GM12878 (cell line): ENCODE measurements around the gene PTPRM. TPM values are rescaled to one million over a fixed set of nuclear protein-coding genes. Genes with fewer than 3 reads are reported as not detected.

Experiments
- ATAC-seq: fragments of 200-7000 bp; cut with Tn5 transposase; 3 replicates; pipeline ENCODE4 v1.9.1; 2020; ENCODE audit warnings: mild to moderate bottlenecking, moderate library complexity
- BruUV-seq: library from RNA; stranded (reverse); fragments of 400-500 nt; replicated peaks from 2 replicates; lab custom pipeline; 2021; lab: Mats Ljungman, UMichigan
- CTCF ChIA-PET: fragments of 300-600 bp; sonication (Branson Sonifier 250); formaldehyde crosslinking; extraction: SDS; loops from one replicate; lab custom pipeline; 2021; ENCODE audit warnings: inconsistent platforms; lab: Yijun Ruan, JAX
- POLR2A ChIA-PET: fragments of 350-600 bp; formaldehyde crosslinking; extraction: SDS; loops from one replicate; lab custom pipeline; 2021; ENCODE audit warnings: inconsistent platforms; lab: Charles Lee
- RAD21 ChIA-PET: fragments of 300-600 bp; sonication (Branson Sonifier 250); formaldehyde crosslinking; loops from one replicate; lab custom pipeline; 2023; ENCODE audit warnings: antibody characterized with exemption; ENCODE audit not compliant: unreplicated experiment; lab: Charles Lee
- SMC1A ChIA-PET: fragments of 300-600 bp; sonication (Branson Sonifier 250); formaldehyde crosslinking; loops from one replicate; lab custom pipeline; 2023; ENCODE audit not compliant: unreplicated experiment, uncharacterized antibody; lab: Charles Lee
- DNase-seq: peaks from one replicate; pipeline ENCODE4 v3.0.0-alpha.2; 2011; ENCODE audit warnings: low read depth, low spot score
- FAIRE-seq: peaks from 3 replicates; lab custom pipeline; 2011; peaks lifted over from hg19 to GRCh38; lab: Jason Lieb, UNC
- H2AFZ ChIP-seq: 2 replicates; pipeline ENCODE4 v1.6.0; 2011; ENCODE audit warnings: low read depth, low read length, control low read depth; ENCODE audit not compliant: control insufficient read depth
- H3K27ac ChIP-seq: 2 replicates; pipeline ENCODE4 v1.5.1; 2011; ENCODE audit warnings: control low read depth; ENCODE audit not compliant: control insufficient read depth, insufficient read depth
- H3K27me3 ChIP-seq, 2 experiments: replicated peaks in 1 of 2; 2 replicates each; pipeline versions ENCODE4 v1.6.0 to v1.6.1; 2011; ENCODE audit warnings: low read length in 1 of 2; ENCODE audit not compliant: control insufficient read depth in 2 of 2, insufficient read depth in 2 of 2
- H3K36me3 ChIP-seq, 2 experiments: 2 replicates each; pipeline ENCODE4 v1.5.1; 2011; ENCODE audit warnings: low read length in 1 of 2; ENCODE audit not compliant: control insufficient read depth in 2 of 2, insufficient read depth in 2 of 2
- H3K4me1 ChIP-seq: 2 replicates; pipeline ENCODE4 v1.6.1; 2011; ENCODE audit warnings: mild to moderate bottlenecking, low read length, moderate library complexity, mixed read lengths; ENCODE audit not compliant: control insufficient read depth, insufficient read depth
- H3K4me2 ChIP-seq: 2 replicates; pipeline ENCODE4 v1.6.0; 2011; ENCODE audit warnings: control low read depth; ENCODE audit not compliant: control insufficient read depth, insufficient read depth
- H3K4me3 ChIP-seq: fragments of 200-600 bp; sonication (generic); 2 replicates; pipeline ENCODE4 v1.5.1; 2016
- H3K79me2 ChIP-seq: 2 replicates; pipeline ENCODE4 v1.6.0; 2011; ENCODE audit warnings: low read length; ENCODE audit not compliant: control insufficient read depth, insufficient read depth
- H3K9ac ChIP-seq: 2 replicates; pipeline ENCODE4 v1.8.0; 2011; ENCODE audit warnings: low read length, control low read depth, mixed read lengths; ENCODE audit not compliant: control insufficient read depth, insufficient read depth
- H3K9me3 ChIP-seq: replicated peaks from 3 replicates; pipeline ENCODE4 v1.5.1; 2011; ENCODE audit warnings: mild to moderate bottlenecking, low read length; ENCODE audit not compliant: control insufficient read depth, insufficient read depth
- H4K20me1 ChIP-seq: 2 replicates; pipeline ENCODE4 v1.6.0; 2011; ENCODE audit not compliant: control insufficient read depth, insufficient read depth
- ASH2L ChIP-seq: fragments of 300-600, 200-600 bp; sonication (generic); IDR thresholded peaks from 2 replicates; pipeline ENCODE4 v1.6.1; 2017; ENCODE audit warnings: low read depth, mild to moderate bottlenecking, borderline replicate concordance
- CREM ChIP-seq: IDR thresholded peaks from 2 replicates; pipeline ENCODE4 v1.6.1; 2014; ENCODE audit warnings: antibody characterized with exemption, low read depth
- ESRRA ChIP-seq: IDR thresholded peaks from 2 replicates; pipeline ENCODE4 v1.6.1; 2012; ENCODE audit warnings: mild to moderate bottlenecking, low read length, improper control_type of control experiment
- FOXM1 ChIP-seq: IDR thresholded peaks from 2 replicates; pipeline ENCODE4 v1.6.1; 2012; ENCODE audit warnings: low read depth, mild to moderate bottlenecking, inconsistent platforms, low read length, moderate library complexity
- IRF4 ChIP-seq: IDR thresholded peaks from 2 replicates; pipeline ENCODE4 v1.6.1; 2011; ENCODE audit warnings: low read depth, low read length
- MXI1 ChIP-seq: fragments of 150-350 bp; IDR thresholded peaks from 2 replicates; pipeline ENCODE4 v1.6.1; 2011; ENCODE audit warnings: low read depth, mild to moderate bottlenecking, inconsistent platforms, low read length, improper control_type of control experiment
- NBN ChIP-seq: fragments of 450-650 bp; IDR thresholded peaks from 2 replicates; pipeline ENCODE4 v1.6.1; 2016
- NFXL1 ChIP-seq: fragments of 450-650 bp; IDR thresholded peaks from 2 replicates; pipeline ENCODE4 v1.6.1; 2017; ENCODE audit warnings: antibody characterized with exemption, mild to moderate bottlenecking, borderline replicate concordance
- NFYB ChIP-seq: IDR thresholded peaks from 2 replicates; pipeline ENCODE4 v1.6.1; 2011; ENCODE audit warnings: low read depth, mild to moderate bottlenecking, low read length, improper control_type of control experiment, moderate library complexity; ENCODE audit not compliant: insufficient read depth
- NRF1 ChIP-seq: conservative IDR thresholded peaks from 2 replicates; pipeline ENCODE4 v1.6.1; 2011; ENCODE audit warnings: mild to moderate bottlenecking, low read depth, low read length, improper control_type of control experiment
- PKNOX1 ChIP-seq: fragments of 450-650 bp; IDR thresholded peaks from 2 replicates; pipeline ENCODE4 v1.6.1; 2016; ENCODE audit warnings: mild to moderate bottlenecking
- PML ChIP-seq: IDR thresholded peaks from 2 replicates; pipeline ENCODE4 v1.6.1; 2012; ENCODE audit warnings: low read length, inconsistent platforms
- SIN3A ChIP-seq: IDR thresholded peaks from 2 replicates; pipeline ENCODE4 v1.6.1; 2012; ENCODE audit warnings: low read depth, low read length, improper control_type of control experiment
- SIX5 ChIP-seq: IDR thresholded peaks from 2 replicates; pipeline ENCODE4 v1.6.1; 2011; ENCODE audit warnings: mild to moderate bottlenecking, low read depth, low read length, moderate library complexity; ENCODE audit not compliant: severe bottlenecking
- SMARCA5 ChIP-seq: fragments of 450-650 bp; IDR thresholded peaks from 2 replicates; pipeline ENCODE4 v1.6.1; 2017; ENCODE audit warnings: mild to moderate bottlenecking
- SREBF1 ChIP-seq: IDR thresholded peaks from 2 replicates; pipeline ENCODE4 v1.6.1; 2012; ENCODE audit warnings: mild to moderate bottlenecking, low read length
- TARDBP ChIP-seq: IDR thresholded peaks from 2 replicates; pipeline ENCODE4 v1.6.1; 2016; ENCODE audit warnings: borderline replicate concordance
- YY1 ChIP-seq: IDR thresholded peaks from 2 replicates; pipeline ENCODE4 v1.6.1; 2011; ENCODE audit warnings: low read depth, mild to moderate bottlenecking, low read length
- WGBS: methylation state at CpG from one replicate; pipeline ENCODE4 v1.1.6; 2016; ENCODE audit warnings: low lambda C conversion rate; ENCODE audit not compliant: insufficient replicate concordance, insufficient coverage; ENCODE audit errors: missing lambda C conversion rate; 5-methylcytosine and 5-hydroxymethylcytosine counted together
- in situ Hi-C: fragments of 300-500 bp; cut with MboI; formaldehyde crosslinking; loops from 9 replicates; pipeline ENCODE4 v1.14.3; 2018; ENCODE audit warnings: mixed read lengths
- intact Hi-C: fragments of 100-400 bp; cut with micrococcal nuclease; formaldehyde crosslinking; loops from one replicate; pipeline ENCODE4 v1.14.2; 2022; ENCODE audit not compliant: unreplicated experiment
- polyA plus RNA-seq, 11 experiments: library from polyadenylated mRNA; depleted of rRNA in 4 of 11; unstranded in 6 of 11; stranded (reverse) in 5 of 11; fragments of >200 nt; fragmentation: Nextera tagmentation in 4 of 11; fragmentation: Illumina TruSeq in 1 of 11; extraction: Ambion mirVana in 4 of 11; extraction: Trizol in 1 of 11; gene quantifications; 1 replicate in 1 of 11; 2 replicates in 10 of 11; pipeline versions ENCODE4 v1.2.1 to v1.2.3, GENCODE V29; 2011 to 2016; ENCODE audit warnings: inconsistent platforms in 2 of 11, missing spikeins in 2 of 11, low read depth in 1 of 11
- total RNA-seq, 4 experiments: library from RNA; depleted of rRNA in 3 of 4; stranded (reverse); fragments of >200 nt in 3 of 4; fragmentation: Illumina TruSeq in 1 of 4; extraction: Trizol in 1 of 4; gene quantifications; 2 replicates each; pipeline versions ENCODE4 v1.2.1 to v1.2.3, GENCODE V29; 2013 to 2021

The PTPRM gene
- total and polyA plus RNA-seq, 10 of the 15 experiments (the other 5 are each of a cell fraction or from before 2014, with no cell fraction given) = 0.07 to 22.6 (median 0.60) TPM

DNA sequence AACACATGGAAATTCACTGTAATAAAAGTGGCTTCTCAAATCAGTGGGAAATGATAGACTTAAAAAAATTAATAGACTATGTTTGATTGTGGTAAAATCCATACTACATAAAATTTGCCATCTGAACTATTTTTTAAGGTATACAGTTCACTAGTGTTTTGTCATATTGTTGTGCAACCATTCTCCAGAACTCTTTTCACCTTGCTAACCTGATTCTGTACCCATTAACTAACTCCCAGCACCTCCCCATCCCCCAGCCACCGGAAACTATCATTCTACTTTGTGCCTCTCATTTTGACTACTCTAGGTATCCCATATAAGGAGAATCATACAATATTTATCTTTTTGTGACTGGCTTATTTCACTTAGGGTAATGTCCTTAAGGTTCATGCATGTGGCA lies 153.3 kb downstream of the PTPRM start:
- H3K9me3 ChIP-seq = no peaks in the 10 kb centered on the region
- H3K36me3 ChIP-seq = no peaks in the 10 kb centered on the region
- no peaks in the 10 kb centered on the region for H3K4me1 ChIP-seq
- ChIA-PET CTCF (no interaction called here), POLR2A (interaction anchor here (0.6 kb wide), 1 partner anchor 95 kb away, joined by 3 read pairs; no protein-coding TSS in a partner anchor), RAD21 (no interaction called here), SMC1A (no interaction called here)
- FAIRE-seq (no peak), DNase-seq (no peak), ATAC-seq (no peak)
- H4K20me1 ChIP-seq = no peaks in the 10 kb centered on the region
- in situ Hi-C loops (no loop called here), intact Hi-C loops (no loop called here)
- no peak overlapping the region for H3K4me2 ChIP-seq
- H3K27me3 ChIP-seq = no peaks in the 10 kb centered on the region
- TF ChIP-seq FOXM1 (no peak), IRF4 (no peak), NFYB (no peak), ASH2L (no peak), YY1 (no peak), MXI1 (no peak), PKNOX1 (no peak), TARDBP (no peak), NRF1 (no peak), CREM (no peak), SIN3A (no peak), PML (no peak), SIX5 (no peak), NBN (no peak), SMARCA5 (no peak), ESRRA (no peak), SREBF1 (no peak), NFXL1 (no peak)
- H3K9ac ChIP-seq = no peak overlapping the region
- H3K4me3 ChIP-seq = no peak overlapping the region
- H3K79me2 ChIP-seq = no peaks in the 10 kb centered on the region
- WGBS = 20% methylated on average over 1 of the region's 1 CpG
- no TSS peak for BruUV-seq
- H3K27ac ChIP-seq = no peak overlapping the region
- no peak overlapping the region for H2AFZ ChIP-seq
